Femur (tissue), 1 donor: ENCODE results near the gene HBZ.
"Not testable (repeated sequence)": the region's sequence is repeated elsewhere in the genome, so short reads cannot be mapped to it uniquely, and the experiment has no call there.

Source experiments
- DNase-seq: peaks from one replicate; pipeline ENCODE4 v3.0.0-alpha.2; 2017

The HBZ gene

GRCh38 chr16:180101-180675 is 27.7 kb downstream of the HBZ start, which contains the start of gene HBQ1:
Gene HBQ1, plus strand, starts transcription at chr16:180459. Its CDS starts 28 bp downstream, at chr16:180487.
- DNase-seq, result peak; percentile 53

GRCh38 chr16:180681-181564 is 28.5 kb downstream of the HBZ start:
- DNase-seq, result no peak

- DNase-seq, result peak; percentile 82
Measured at GRCh38 chr16:181565-182021, 29.1 kb downstream of the HBZ start.

- DNase-seq, result no peak
Measured at GRCh38 chr16:183005-183404, 30.6 kb downstream of the HBZ start.

- DNase-seq, result no peak
Measured at GRCh38 chr16:185213-185612, 32.8 kb downstream of the HBZ start.

GRCh38 chr16:185691-186090 is 33.2 kb downstream of the HBZ start:
- DNase-seq, result no peak

- no peak for DNase-seq
Measured at GRCh38 chr16:187330-187729, 34.9 kb downstream of the HBZ start.

DNA sequence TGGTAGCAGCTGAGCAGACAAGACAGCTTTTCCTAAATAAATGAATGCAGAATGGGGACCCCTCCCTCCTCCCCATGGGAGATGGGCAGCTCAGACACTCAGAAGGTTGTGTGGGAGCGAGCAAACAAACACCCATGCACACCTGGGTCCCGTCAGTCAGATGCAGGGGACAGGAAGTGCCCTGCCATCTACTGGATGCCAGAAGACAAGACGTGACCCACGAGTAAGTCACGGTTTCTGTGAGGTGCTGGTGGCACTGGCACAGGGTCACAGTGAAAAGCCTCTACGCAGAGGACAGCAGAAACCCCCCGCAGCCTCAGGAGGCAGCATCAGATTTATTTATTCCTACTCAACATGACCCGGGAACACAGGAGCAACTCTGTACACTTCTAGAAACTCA is 36.2 kb downstream of the HBZ start:
- DNase-seq, result no peak

- no peak for DNase-seq
Measured at GRCh38 chr16:189604-190186, 37.3 kb downstream of the HBZ start.

DNA sequence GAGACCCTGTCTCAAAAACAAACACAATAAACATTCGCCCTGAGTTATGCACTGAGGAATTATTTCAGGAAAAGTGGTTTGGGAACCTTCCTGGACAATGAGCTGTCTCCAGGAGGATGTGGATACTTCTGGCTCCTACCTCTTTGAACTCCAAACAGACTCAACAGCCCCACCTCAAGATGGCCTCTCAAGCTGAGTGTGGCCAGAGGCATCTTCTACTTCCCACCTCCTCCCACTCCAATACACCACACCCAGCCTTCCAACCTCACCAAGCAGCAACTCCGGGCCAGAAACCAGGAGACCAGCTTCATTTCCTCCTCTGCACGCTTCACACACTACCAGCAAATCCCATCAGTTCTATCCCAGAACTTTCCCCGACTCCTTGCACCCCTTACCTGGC is 39.4 kb downstream of the HBZ start:
- DNase-seq, result no peak

GRCh38 chr16:192686-193085 is 40.2 kb downstream of the HBZ start:
- no peak for DNase-seq

DNA sequence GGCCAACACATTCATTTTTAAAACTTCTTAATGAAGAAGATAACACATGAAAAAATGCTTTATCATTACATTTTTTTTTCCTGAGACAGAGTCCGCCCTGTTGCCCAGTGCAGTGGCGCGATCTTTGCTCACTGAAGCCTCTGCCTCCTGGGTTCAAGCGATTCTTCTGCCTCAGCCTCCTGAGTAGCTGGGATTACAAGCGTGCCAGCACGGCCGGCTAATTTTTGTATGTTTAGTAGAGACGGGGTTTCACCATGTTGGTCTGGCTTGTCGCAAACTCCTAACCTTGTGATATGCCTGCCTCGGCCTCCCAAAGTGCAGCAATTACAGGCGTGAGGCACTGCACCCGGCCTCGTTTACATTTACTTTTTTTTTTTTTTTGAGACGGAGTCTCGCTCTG is 41.0 kb downstream of the HBZ start:
- no peak for DNase-seq

GRCh38 chr16:194516-194915 is 42.1 kb downstream of the HBZ start:
- no peak for DNase-seq

- DNase-seq, result no peak
Measured at GRCh38 chr16:200388-200787, 47.9 kb downstream of the HBZ start.

DNA sequence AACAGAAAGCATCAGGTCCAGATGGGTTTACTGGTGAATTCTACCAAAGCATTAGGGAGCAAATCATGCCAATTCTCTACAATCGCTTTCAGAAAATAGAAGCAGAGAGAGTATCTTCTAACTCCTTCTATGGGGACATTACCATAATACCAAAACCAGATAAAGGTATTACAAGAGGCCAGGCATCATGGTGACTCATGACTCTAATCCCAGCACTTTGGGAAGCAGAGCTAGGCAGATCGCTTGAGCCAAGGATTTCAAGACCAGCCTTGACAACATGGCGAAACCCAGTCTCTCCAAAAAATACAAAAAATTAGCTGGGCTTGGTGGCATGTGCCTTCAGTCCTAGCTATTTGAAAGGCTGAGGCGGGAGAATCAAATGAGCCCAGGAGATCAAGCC is 50.8 kb downstream of the HBZ start:
- no peak for DNase-seq

- not testable (repeated sequence) for DNase-seq
Measured at GRCh38 chr16:204046-204445, 51.6 kb downstream of the HBZ start.
